ENCODE results near the gene PPP1R18.
"Not testable (repeated sequence)": the region's sequence is repeated elsewhere in the genome, so short reads cannot be mapped to it uniquely, and the experiment has no call there.

Gene PPP1R18, protein sequence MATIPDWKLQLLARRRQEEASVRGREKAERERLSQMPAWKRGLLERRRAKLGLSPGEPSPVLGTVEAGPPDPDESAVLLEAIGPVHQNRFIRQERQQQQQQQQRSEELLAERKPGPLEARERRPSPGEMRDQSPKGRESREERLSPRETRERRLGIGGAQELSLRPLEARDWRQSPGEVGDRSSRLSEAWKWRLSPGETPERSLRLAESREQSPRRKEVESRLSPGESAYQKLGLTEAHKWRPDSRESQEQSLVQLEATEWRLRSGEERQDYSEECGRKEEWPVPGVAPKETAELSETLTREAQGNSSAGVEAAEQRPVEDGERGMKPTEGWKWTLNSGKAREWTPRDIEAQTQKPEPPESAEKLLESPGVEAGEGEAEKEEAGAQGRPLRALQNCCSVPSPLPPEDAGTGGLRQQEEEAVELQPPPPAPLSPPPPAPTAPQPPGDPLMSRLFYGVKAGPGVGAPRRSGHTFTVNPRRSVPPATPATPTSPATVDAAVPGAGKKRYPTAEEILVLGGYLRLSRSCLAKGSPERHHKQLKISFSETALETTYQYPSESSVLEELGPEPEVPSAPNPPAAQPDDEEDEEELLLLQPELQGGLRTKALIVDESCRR

DNA sequence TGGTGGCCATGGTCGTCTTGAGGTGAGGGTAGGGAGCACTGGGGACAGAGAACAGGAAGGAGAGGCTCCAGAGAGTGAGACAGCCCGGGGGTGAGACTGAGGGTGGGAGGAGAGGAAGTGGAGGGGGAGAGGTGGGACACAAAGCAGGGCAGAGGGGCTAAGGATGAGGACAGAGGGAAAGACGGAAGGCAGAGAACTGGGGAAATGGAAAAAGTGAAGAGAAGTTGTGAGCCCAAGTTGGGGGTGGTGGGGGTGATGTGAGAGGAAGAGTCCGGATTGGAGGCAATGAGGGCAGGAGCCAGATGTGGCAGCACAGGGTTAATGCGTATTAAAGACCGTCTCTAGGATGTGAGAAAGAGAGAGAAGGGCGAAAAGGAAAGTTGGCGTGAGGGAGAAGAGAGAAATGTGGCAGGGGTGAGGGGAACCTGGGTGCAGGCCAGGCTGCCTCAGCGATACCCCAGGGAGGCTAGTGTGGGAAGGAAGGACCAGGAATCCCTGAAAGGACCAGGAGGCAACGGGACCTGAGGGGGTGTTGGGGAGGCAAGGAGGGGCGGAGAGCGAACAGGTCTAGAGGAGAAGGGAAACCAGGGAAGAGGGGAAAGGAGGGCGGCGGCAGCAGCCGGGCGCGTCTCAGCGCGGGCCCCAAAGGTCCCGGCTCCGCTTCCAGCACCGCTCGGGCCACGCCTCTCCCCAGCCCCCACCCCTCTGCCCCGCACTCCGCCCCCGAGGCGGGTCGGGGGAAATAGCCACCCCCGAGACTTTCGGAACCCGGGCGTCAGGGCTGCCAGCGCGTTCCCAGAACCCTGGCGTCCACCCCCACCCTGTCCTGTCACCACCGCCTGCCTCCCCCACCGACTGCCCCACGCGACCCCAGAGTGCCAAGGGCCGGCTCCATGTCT, at the start of gene PPP1R18:
Gene PPP1R18 (minus strand): TSS at position 637 of the 899 bp plus-strand sequence. CDS start 627 bp downstream, at position 10.
- DNase-seq (ENCODE audit: low spot score): peak; percentile 74

DNA sequence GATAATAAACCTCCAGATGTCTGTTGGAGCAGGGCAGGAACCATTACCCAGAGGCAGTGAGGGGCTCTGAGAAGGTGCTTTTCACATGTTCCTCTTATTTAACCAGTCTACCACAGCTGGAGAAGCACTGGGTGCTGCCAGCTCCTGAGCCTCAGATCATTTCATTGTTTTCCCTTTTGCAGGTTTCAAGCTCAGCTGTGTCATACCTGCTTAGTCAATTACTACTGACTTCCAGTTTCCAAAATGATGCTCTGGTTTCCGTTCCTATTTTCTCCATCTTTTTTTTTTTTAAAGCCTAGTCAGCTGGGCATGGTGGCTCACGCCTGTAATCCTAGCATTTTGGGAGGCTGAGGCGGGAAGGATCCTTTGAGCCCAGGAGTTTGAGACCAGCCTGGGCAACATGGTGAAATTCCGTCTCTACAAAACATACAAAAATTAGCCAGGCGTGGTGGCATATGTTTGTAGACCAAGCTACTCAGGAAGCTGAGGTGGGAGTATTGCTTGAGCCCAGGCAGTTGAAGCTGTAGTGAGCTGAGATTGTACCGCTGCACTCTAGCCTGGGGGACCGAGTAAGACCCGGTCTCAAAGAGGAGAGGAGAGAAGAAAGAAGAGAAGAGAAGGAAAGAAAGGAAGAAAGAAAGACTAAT, 49.3 kb upstream of the PPP1R18 start:
- DNase-seq (ENCODE audit: low spot score): no peak

DNA sequence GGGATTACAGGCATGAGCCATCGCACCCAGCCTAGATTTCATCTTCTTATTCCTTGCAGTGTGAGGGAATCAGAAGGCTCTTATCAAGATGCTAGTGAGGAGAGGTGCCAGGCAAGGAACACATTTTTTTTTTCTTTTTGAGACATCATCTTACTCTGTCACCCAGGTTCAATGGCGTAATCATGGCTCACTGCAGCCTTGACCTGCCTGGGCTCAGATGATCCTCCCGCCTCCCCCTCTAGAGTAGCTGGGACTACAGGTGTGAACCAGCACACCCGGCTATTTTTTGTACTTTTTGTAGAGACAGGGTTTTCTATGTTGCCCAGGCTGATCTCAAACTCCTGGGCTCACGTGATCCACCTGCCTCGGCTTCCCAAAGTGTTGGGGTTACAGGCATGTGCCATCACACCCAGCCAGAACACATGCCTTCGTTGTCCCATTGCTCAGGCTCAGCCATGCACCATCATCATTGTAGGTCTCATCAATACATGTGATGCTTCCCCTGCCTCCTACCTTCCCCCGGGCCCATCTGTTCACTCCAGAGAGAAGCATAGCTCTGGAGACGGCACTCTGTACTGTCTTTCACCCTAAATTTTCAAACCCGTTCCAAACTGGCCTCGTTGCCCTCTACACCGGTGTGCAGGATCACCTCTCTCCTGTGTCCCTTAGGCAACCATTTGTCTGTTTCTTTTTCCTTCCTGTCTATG, 45.9 kb upstream of the PPP1R18 start:
- DNase-seq (ENCODE audit: low spot score): no peak

DNA sequence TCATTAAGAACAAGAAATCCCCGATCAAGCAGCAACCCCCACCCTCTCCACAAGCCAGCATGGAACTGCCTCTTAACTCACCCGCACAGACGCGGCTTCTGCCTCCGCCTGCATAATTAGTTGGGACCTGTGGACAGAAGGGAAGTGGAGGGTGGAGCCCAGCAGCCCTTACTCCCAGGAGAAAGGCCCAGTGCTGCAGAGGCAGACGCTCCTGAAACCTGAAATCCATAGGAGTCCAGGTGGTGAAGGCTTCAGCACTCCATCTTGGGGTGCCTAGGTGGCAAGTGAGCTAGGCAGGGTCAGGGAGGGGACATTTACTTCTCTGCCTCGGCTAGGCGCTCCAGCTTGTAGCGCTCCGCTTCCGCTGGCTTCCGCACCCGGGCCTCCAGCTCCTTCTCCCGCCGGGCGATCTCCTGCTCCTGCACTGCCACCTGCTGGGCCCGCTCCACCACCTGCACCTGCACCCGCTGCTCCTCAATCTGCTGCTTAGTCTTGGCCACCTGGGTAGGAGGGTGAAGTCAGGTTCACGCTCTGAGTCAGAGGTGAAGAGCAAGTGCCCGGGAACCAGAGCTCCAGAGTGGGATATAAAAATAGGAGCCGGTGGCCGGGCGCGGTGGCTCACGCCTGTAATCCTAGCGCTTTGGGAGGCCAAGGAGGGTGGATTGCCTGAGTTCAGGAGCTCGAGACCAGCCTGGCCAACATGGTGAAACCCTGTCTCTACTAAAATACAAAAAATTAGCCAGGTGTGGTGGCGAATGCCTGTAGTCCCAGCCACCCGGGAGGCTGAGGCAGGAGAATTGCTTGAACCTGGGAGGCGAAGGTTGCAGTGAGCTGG, 44.4 kb upstream of the PPP1R18 start:
- DNase-seq (ENCODE audit: low spot score): peak; percentile 93

DNA sequence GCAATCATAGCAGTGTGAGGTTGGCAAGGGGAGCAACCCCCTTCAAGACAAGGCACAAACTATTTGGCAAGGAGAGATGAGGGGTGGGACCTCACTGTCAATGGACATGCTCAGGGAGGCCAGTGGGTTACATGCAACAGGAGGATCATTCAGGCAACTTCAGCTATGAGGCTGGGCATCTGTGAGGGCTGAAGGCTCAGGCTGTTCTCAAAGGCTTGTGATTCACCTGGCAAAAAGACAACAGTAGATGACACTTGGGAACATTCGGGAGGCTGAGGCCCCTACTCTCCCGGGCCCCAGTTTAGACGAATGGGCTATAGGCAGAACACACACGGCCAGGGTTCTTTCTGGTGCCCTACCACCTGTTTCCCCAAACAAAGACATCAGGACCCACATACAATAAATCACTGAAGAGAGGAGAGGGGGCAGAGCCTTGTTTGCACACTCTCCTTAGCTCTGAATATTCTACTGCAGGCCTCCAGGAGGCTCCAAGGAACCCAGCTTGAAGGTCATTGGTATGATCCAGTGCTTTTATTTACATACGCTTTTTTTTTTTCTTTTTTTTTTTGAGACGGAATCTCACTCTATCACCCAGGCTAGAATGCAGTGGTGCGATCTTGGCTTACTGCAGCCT, 41.6 kb upstream of the PPP1R18 start:
- no peak for DNase-seq (ENCODE audit: low spot score)

DNA sequence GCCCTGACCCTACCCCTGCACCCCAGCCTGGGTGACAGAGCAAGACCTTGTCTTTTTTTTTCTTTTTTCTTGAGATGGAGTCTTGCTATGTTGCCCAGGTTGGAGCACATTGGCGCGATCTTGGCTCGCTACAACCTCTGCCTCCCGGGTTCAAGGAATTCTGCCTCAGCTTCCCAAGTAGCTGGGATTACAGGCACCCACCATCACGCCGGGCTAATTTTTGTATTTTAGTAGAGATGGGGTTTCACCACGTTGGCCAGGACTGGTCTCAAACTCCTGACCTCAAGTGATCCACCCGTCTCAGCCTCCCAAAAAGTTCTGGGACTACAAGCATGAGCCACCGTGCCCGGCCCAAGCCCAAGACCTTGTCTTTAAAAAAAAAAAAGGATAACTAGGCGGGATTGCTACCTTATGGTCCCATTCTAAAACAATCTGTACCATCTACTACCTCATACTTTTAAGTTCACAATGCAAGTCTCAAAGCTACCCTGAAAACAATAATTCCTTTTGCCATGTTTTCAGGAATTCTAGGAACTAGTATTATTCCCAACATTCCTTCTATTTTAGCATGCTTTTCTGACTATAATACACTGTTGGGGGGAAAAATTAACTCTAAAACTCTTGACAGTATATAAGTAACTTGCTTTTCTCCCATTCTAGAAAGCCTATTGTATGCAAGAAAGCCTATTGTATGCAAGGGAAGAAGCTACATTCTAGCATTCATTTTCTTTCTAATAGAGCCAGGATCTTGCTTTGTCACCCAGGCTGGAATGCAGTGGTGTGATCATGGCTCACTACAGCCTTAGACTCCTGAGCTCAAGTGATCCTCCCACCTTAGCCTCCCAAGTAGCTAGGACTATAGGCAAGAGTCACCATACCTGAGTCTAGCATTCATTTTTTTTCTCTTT, 40.3 kb upstream of the PPP1R18 start:
- DNase-seq (ENCODE audit: low spot score): no peak

DNA sequence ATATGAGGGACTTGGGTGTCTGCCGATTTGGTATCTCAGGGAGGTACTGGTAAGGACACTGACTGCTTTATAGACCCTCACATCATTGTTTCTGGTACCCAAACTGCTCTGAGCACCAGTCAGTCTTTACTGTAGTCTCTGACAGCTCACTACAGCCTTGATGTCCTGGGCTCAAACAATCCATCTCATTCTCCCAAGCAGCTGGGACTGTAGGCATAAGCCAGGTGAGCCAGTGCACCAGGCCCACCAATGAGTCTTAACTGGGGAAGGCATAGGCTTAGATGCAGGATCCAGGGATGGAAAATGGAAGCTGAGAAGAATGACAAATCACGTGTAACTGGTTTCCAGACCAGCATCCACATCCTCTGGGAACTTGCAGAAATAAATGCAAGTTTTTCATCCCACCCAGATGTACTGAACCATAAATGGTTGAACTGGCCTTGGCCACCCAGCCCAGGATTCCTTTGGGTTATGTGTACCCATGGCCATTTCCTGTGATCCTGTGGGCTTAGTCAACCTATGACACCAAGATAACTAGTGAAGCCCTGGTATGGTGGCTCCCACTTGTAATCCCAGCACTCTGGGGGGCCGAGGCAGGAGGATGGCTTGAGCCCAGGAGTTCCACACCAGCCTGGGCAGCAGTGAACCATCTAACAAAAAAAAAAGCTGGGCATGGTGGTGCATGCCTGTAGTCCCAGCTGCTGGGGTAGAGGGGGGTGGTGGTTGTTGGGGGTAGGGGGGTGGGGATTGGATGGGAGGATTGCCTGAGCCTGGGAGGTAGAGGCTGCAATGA, 39.5 kb upstream of the PPP1R18 start:
- no peak for DNase-seq (ENCODE audit: low spot score)

DNA sequence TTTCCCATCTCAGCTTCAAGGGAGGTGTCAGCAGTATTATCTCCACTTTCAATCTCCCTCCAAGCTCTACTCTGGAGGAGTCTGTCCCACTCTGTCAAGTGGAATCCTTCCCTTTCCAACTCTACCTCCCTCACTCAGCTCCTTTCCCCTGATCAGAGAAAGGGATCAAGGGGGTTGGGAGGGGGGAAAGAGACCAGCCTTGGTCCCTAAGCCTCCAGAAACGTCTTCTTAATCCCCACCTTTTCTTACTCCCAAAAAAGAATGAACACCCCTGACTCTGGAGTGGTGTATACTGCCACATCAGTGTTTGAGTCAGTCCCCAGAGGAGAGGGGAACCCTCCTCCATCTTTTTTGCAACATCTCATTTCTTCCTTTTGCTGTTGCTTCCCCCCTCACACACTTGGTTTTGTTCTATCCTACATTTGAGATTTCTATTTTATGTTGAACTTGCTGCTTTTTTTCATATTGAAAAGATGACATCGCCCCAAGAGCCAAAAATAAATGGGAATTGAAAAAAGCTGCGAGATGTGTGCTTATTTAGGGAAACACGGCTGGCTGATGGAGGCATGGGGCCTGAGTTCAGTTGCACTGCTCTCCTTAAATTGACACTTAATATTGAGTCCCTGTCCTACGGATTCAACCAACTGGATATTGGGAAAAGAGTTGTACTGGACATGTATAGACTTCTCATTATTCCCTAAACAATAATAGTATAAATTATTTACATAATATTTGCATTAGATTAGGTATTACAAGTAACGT, 38.6 kb upstream of the PPP1R18 start:
- DNase-seq (ENCODE audit: low spot score): no peak

DNA sequence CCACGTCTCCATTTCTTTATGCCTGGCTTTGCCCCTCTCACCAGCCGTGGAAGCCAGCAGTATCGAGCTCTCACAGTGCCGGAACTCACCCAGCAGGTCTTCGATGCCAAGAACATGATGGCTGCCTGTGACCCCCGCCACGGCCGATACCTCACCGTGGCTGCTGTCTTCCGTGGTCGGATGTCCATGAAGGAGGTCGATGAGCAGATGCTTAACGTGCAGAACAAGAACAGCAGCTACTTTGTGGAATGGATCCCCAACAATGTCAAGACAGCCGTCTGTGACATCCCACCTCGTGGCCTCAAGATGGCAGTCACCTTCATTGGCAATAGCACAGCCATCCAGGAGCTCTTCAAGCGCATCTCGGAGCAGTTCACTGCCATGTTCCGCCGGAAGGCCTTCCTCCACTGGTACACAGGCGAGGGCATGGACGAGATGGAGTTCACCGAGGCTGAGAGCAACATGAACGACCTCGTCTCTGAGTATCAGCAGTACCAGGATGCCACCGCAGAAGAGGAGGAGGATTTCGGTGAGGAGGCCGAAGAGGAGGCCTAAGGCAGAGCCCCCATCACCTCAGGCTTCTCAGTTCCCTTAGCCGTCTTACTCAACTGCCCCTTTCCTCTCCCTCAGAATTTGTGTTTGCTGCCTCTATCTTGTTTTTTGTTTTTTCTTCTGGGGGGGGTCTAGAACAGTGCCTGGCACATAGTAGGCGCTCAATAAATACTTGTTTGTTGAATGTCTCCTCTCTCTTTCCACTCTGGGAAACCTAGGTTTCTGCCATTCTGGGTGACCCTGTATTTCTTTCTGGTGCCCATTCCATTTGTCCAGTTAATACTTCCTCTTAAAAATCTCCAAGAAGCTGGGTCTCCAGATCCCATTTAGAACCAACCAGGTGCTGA, 37.6 kb upstream of the PPP1R18 start:
- not testable (repeated sequence) for DNase-seq (ENCODE audit: low spot score)

DNA sequence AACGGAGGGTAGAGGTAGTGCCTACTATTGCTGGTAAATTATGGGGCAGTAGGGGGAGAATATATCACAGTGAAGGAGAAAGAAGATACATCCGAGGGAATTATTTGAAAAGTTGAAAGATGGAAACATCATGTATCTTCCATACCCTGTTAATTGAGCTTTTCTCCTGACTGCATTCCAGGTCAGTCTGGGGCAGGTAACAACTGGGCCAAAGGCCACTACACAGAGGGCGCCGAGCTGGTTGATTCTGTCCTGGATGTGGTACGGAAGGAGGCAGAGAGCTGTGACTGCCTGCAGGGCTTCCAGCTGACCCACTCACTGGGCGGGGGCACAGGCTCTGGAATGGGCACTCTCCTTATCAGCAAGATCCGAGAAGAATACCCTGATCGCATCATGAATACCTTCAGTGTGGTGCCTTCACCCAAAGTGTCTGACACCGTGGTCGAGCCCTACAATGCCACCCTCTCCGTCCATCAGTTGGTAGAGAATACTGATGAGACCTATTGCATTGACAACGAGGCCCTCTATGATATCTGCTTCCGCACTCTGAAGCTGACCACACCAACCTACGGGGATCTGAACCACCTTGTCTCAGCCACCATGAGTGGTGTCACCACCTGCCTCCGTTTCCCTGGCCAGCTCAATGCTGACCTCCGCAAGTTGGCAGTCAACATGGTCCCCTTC, 36.9 kb upstream of the PPP1R18 start:
- not testable (repeated sequence) for DNase-seq (ENCODE audit: low spot score)

DNA sequence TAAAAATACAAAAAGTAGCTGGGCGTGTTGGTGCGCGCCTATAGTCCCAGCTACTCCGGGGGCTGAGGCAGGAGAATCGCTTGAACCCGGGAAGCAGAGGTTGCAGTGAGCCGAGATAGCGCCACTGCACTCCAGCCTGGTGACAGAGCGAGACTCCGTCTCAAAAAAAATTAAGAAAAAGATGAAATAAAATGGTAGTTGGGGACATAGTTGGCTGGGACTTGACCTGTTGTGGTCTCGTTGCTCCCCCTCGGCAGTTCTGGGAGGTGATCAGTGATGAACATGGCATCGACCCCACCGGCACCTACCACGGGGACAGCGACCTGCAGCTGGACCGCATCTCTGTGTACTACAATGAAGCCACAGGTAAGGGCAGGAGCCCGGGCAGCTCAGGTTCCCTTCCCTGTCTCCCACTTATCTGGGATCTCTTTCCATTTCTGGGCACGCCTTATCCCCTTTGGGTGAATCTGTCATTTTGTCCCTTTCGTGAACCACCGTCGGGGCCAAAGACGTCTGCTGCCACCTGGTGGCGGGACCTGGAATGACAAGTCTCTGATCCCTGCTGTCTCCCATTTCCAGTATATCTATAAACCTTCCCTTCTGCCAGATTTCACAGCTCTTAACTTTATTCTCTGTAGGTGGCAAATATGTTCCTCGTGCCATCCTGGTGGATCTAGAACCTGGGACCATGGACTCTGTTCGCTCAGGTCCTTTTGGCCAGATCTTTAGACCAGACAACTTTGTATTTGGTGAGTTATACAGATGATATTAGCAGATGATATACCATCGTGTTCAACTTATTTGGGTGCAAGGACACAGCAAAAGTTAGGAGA, 36.1 kb upstream of the PPP1R18 start:
- peak; percentile 66 for DNase-seq (ENCODE audit: low spot score)

DNA sequence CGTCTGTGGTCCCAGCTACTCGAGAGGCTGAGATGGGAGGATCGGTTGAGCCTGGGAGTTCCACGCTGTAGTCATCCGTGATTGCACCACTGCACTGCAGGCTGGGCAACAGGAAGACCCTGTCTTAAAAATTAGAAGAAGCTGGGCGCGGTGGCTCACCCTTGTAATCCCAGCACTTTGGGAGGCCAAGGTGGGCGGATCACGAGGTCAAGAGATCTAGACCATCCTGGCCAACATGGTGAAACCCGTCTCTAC, 35.5 kb upstream of the PPP1R18 start:
- not testable (repeated sequence) for DNase-seq (ENCODE audit: low spot score)

DNA sequence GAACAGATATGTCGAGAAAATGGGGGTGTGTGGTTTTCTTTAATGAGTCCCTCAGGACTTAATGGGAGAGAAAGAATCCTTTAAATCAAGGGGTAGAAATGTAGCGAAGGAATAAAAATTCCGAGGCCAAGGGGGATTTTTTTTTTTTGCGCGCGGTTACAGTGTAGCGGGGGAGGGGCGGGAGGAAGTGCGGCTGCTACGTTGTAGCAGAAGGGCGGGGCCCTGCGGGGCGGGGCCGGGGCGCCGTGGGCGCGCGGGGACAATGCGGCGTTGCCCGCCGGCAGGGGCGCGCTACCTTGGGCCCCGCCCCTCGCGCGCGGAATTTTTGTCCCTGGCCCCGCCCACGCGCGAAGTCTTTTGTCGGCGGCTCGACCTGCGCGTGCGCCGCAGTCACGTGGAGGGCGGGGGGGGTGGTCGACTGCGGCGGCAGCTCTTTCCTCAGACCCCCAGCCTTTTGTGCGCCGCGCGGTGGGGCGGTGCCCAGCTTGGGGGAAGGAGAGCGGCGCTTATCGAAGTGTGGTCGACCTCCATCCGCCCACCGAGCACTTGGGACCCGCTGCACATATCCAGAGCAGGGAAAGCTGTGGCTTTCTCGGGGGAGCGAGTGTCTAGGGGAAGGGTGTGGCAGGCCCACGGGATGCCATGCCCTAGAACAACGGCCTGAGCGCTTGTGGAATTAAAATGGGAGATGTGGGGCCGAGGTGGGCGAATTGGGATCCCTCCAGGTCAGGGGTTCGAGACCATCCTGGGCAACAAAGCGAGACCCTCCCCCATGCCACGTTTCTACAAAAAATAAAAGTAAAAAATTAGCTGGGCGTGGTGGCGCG, 35.0 kb upstream of the PPP1R18 start:
- peak; percentile 92 for DNase-seq (ENCODE audit: low spot score)

DNA sequence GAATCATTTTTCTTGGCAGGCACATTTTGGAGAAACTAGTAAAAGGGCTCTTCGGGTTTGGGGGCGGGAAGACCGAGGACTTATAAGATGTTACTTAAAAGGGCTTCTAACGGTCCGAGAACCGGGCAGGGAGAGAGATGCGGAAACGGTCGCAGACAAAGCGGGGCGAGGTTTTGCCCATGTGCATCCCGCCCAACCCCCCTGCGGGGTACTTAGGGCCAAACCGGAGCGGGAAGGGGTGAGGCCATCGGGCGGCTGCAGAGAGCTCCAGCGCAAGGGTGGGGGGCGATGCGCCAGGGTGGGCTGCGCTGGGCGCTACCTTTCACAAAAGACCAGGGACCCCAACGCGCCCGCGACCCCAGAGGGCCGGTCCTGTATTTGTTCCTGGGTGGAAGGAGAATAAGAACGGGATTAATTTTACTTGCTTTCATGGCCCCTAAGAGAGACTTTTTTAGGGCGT, 34.3 kb upstream of the PPP1R18 start:
- DNase-seq (ENCODE audit: low spot score): peak; percentile 59
